ENCODE results near the gene SNX22. TPM values are rescaled to one million over a fixed set of nuclear protein-coding genes. Genes with fewer than 3 reads are reported as not detected.
A peak's percentile ranks its signal among the peaks of the same experiment; 100 is the strongest.

The SNX22 gene
- total and polyA plus RNA-seq, 9 of the 15 experiments (the other 6 are each of a cell fraction or from before 2014, with no cell fraction given) = 0.91 to 3.0 (median 2.0) TPM

- in situ Hi-C loops (cut with MboI) (no loop called here), intact Hi-C loops (cut with micrococcal nuclease) (no loop called here)
- H3K27ac ChIP-seq (ENCODE audit: extremely low read depth, low read depth, low read length) = no peak overlapping the region
- H3K27me3 ChIP-seq (ENCODE audit: control insufficient read depth in 2 of 2, insufficient read depth in 2 of 2, low read length in 2 of 2) = no peaks in the 10 kb centered on the region
- DNase-seq (ENCODE audit: extremely low read depth in 1 of 4, low spot score in 3 of 4) (peak in 1 of 4 experiments; percentile 48), ATAC-seq (peak; percentile 24), FAIRE-seq (peak; percentile 35)
- peaks cover 15% of the 10 kb centered on the region; the same call in 1 of the 2 replicates for H4K20me1 ChIP-seq (replicated peaks; ENCODE audit: control insufficient read depth, insufficient read depth, low read length)
- peaks cover 39 to 62% of the 10 kb centered on the region in 2 experiments for H3K4me1 ChIP-seq (replicated peaks in 1 of 2; ENCODE audit: control insufficient read depth in 2 of 2, insufficient read depth in 2 of 2, low read length in 2 of 2)
- no peak overlapping the region for H3K4me2 ChIP-seq (ENCODE audit: insufficient read depth, low read length)
- H3K79me2 ChIP-seq (ENCODE audit: control insufficient read depth, insufficient read depth, low read length) = no peaks in the 10 kb centered on the region
- CTCF ChIA-PET (ENCODE audit: low intra/inter-chr PET ratio) = no interaction called here
- H3K36me3 ChIP-seq (ENCODE audit: control insufficient read depth, insufficient read depth, low read length) = peaks cover 32% of the 10 kb centered on the region
- no peak overlapping the region for H2AFZ ChIP-seq (ENCODE audit: low read depth, low read length)
- no TSS peak for BruUV-seq (replicated peaks)
- WGBS (ENCODE audit: insufficient coverage, low coverage, missing lambda C conversion rate) = 84% methylated on average over 14 of the region's 14 CpGs
- no peak overlapping the region for H3K4me3 ChIP-seq
- peak overlapping the region in 1 of 2 experiments; percentile 65; a peak in 2 of 4 replicates for H3K9ac ChIP-seq (ENCODE audit: insufficient read depth in 1 of 2, low read depth in 2 of 2, low read length in 2 of 2)
- H3K9me3 ChIP-seq (replicated peaks; ENCODE audit: control insufficient read depth, insufficient read depth, low read depth, low read length) = no peaks in the 10 kb centered on the region
- H3K9me1 ChIP-seq (ENCODE audit: control insufficient read depth, insufficient read depth, low read length) = no peaks in the 10 kb centered on the region
- POLR2A ChIA-PET = interaction anchor here (1.1 to 6.1 kb wide), 2 partner anchors 9 to 12 kb away, joined by 5 to 34 read pairs; no protein-coding TSS in a partner anchor
- TF ChIP-seq RREB1 (CRISPR knock-in tag; IDR thresholded peaks at IDR 0.05) = no peak
- TF ChIP-seq ZNF175 (CRISPR knock-in tag; IDR thresholded peaks at IDR 0.05; ENCODE audit: low read depth) = no peak
- TF ChIP-seq CTCF (IDR thresholded peaks at IDR 0.05 in 2 of 3, conservative IDR thresholded peaks at IDR 0.05 in 1 of 3; ENCODE audit: insufficient read depth in 2 of 3, low read depth in 1 of 3, low read length in 3 of 3) = 0 out of 6 replicates have a peak, but pooled peaks of 1 of the 3 experiments have one; percentile 3
- TF ChIP-seq SIX5 (IDR thresholded peaks at IDR 0.05; ENCODE audit: borderline replicate concordance in 1 of 2, insufficient read depth in 1 of 2, low read depth in 1 of 2, low read length in 2 of 2) = no peak
- 0 out of 4 replicates have a peak, but pooled peaks of 1 of the 2 experiments have one; percentile 44 for TF ChIP-seq SIN3A (IDR thresholded peaks at IDR 0.05; ENCODE audit: borderline replicate concordance in 2 of 2, control insufficient read depth in 1 of 2, low read depth in 2 of 2, low read length in 2 of 2)
- peak; percentile 27; the same call in 1 of the 2 replicates for TF ChIP-seq SUPT5H (IDR thresholded peaks at IDR 0.05)
- no peak for TF ChIP-seq HOMEZ (CRISPR knock-in tag; IDR thresholded peaks at IDR 0.05)
- TF ChIP-seq ZNF3 (CRISPR knock-in tag; IDR thresholded peaks at IDR 0.05) = no peak
- no peak for TF ChIP-seq ESRRA (IDR thresholded peaks at IDR 0.05; ENCODE audit: borderline replicate concordance, low read depth)
Measured at GRCh38 chr15:64144565-64145281, 6.8 kb upstream of the SNX22 start.

Measured in K562 (cell line).